HEK293 (cell line): Measurements from ENCODE around the gene COQ4.

Experiments used
- CTCF ChIA-PET: fragments of 350-600 bp; formaldehyde crosslinking; extraction: SDS; loops from one replicate; lab custom pipeline; 2021; ENCODE audit warnings: antibody characterized with exemption; lab: Yijun Ruan, JAX
- POLR2A ChIA-PET: fragments of 300-600 bp; formaldehyde crosslinking; extraction: SDS; loops from one replicate; lab custom pipeline; 2020; ENCODE audit warnings: antibody characterized with exemption, inconsistent platforms; lab: Yijun Ruan, JAX
- H3K27ac ChIP-seq: fragments of 200-500 bp; sonication (Bioruptor generic); 2 replicates; pipeline ENCODE4 v1.5.1; 2014; ENCODE audit warnings: low read depth, low read length, control low read depth, inconsistent platforms; ENCODE audit errors: extremely low read depth
- H3K36me3 ChIP-seq, 2 experiments: fragments of 200-500 bp in 1 of 2; sonication (Bioruptor generic) in 1 of 2; 1 replicate in 1 of 2; 2 replicates in 1 of 2; pipeline ENCODE4 v1.5.1; 2014 to 2017; ENCODE audit warnings: inconsistent platforms in 2 of 2, low read length in 2 of 2; ENCODE audit not compliant: control insufficient read depth in 2 of 2, insufficient read depth in 1 of 2
- H3K4me1 ChIP-seq: fragments of 200-500 bp; sonication (Bioruptor generic); 2 replicates; pipeline ENCODE4 v1.5.1; 2014; ENCODE audit warnings: mild to moderate bottlenecking, low read length, inconsistent platforms; ENCODE audit not compliant: control insufficient read depth, insufficient read depth
- H3K4me3 ChIP-seq: 2 replicates; pipeline ENCODE4 v1.5.1; 2011; ENCODE audit warnings: low read depth, mild to moderate bottlenecking, control low read depth, low read length, moderate library complexity
- H3K9me3 ChIP-seq: fragments of 200-500 bp; sonication (Bioruptor generic); 2 replicates; pipeline ENCODE4 v1.5.1; 2014; ENCODE audit warnings: low read depth, low read length, inconsistent platforms; ENCODE audit not compliant: control insufficient read depth, insufficient read depth
- CTCF ChIP-seq: fragments of 450-650 bp; formaldehyde crosslinking; IDR thresholded peaks from 2 replicates; pipeline ENCODE4 v1.5.1; 2016; ENCODE audit warnings: missing biosample characterization, missing genetic modification characterization
- GLIS1 ChIP-seq: fragments of 450-650 bp; formaldehyde crosslinking; IDR thresholded peaks from 2 replicates; pipeline ENCODE4 v1.5.1; 2016; ENCODE audit warnings: missing biosample characterization, missing genetic modification characterization
- GLIS2 ChIP-seq: fragments of 450-650 bp; formaldehyde crosslinking; IDR thresholded peaks from 2 replicates; pipeline ENCODE4 v1.5.1; 2016; ENCODE audit warnings: missing biosample characterization, missing genetic modification characterization
- HOXA7 ChIP-seq: sonication (generic); formaldehyde crosslinking; IDR thresholded peaks from 2 replicates; pipeline ENCODE4 v1.8.1; 2022; ENCODE audit warnings: missing genetic modification reagents, borderline replicate concordance
- KLF8 ChIP-seq: fragments of 450-650 bp; formaldehyde crosslinking; IDR thresholded peaks from 2 replicates; pipeline ENCODE4 v1.5.1; 2016; ENCODE audit warnings: missing biosample characterization, missing genetic modification characterization
- PATZ1 ChIP-seq: fragments of 450-650 bp; formaldehyde crosslinking; IDR thresholded peaks from 2 replicates; pipeline ENCODE4 v1.5.1; 2016; ENCODE audit warnings: missing biosample characterization, missing genetic modification characterization
- RBAK ChIP-seq: fragments of 450-650 bp; formaldehyde crosslinking; IDR thresholded peaks from 2 replicates; pipeline ENCODE4 v1.5.1; 2016; ENCODE audit warnings: missing biosample characterization, missing genetic modification characterization
- SALL2 ChIP-seq: fragments of 450-650 bp; formaldehyde crosslinking; IDR thresholded peaks from 2 replicates; pipeline ENCODE4 v1.5.0; 2017; ENCODE audit warnings: missing biosample characterization, mild to moderate bottlenecking, missing genetic modification characterization, borderline replicate concordance
- SETDB1 ChIP-seq: IDR thresholded peaks from one replicate; pipeline ENCODE4 v1.6.1; 2017; ENCODE audit warnings: mild to moderate bottlenecking, low read length, moderate library complexity, mixed read lengths; ENCODE audit not compliant: insufficient read length
- SP3 ChIP-seq: fragments of 450-650 bp; formaldehyde crosslinking; IDR thresholded peaks from 2 replicates; pipeline ENCODE4 v1.5.1; 2016; ENCODE audit warnings: missing biosample characterization, missing genetic modification characterization
- ZBTB17 ChIP-seq: fragments of 450-650 bp; formaldehyde crosslinking; IDR thresholded peaks from 2 replicates; pipeline ENCODE4 v1.5.1; 2016; ENCODE audit warnings: missing biosample characterization, missing genetic modification characterization
- ZBTB44 ChIP-seq: fragments of 450-650 bp; IDR thresholded peaks from 2 replicates; pipeline ENCODE4 v1.5.1; 2018; ENCODE audit warnings: missing biosample characterization, mild to moderate bottlenecking, missing genetic modification characterization
- ZBTB48 ChIP-seq: fragments of 450-650 bp; formaldehyde crosslinking; IDR thresholded peaks from 2 replicates; pipeline ENCODE4 v1.5.1; 2016; ENCODE audit warnings: missing biosample characterization, missing genetic modification characterization
- ZNF121 ChIP-seq: fragments of 450-650 bp; formaldehyde crosslinking; IDR thresholded peaks from 2 replicates; pipeline ENCODE4 v1.5.1; 2016; ENCODE audit warnings: missing biosample characterization, missing genetic modification characterization
- ZNF16 ChIP-seq: fragments of 450-650 bp; formaldehyde crosslinking; IDR thresholded peaks from 2 replicates; pipeline ENCODE4 v1.5.1; 2016; ENCODE audit warnings: low read depth, missing biosample characterization, missing genetic modification characterization
- ZNF274 ChIP-seq, 2 experiments: fragments of 200-500 bp in 1 of 2; fragments of 450-650 bp in 1 of 2; sonication (Bioruptor generic) in 1 of 2; formaldehyde crosslinking in 1 of 2; IDR thresholded peaks; 2 replicates each; pipeline versions ENCODE4 v1.5.1 to v1.6.1; 2014 to 2016; ENCODE audit warnings: borderline replicate concordance in 1 of 2, inconsistent platforms in 1 of 2, low read length in 1 of 2, missing biosample characterization in 1 of 2, missing genetic modification characterization in 1 of 2
- ZNF404 ChIP-seq: fragments of 450-650 bp; formaldehyde crosslinking; IDR thresholded peaks from 2 replicates; pipeline ENCODE4 v1.5.1; 2017; ENCODE audit warnings: missing biosample characterization, missing genetic modification characterization
- ZNF529 ChIP-seq: fragments of 450-650 bp; formaldehyde crosslinking; IDR thresholded peaks from 2 replicates; pipeline ENCODE4 v1.5.1; 2017; ENCODE audit warnings: missing genetic modification characterization, missing biosample characterization; ENCODE audit not compliant: insufficient replicate concordance
- ZNF558 ChIP-seq: fragments of 450-650 bp; formaldehyde crosslinking; IDR thresholded peaks from 2 replicates; pipeline ENCODE4 v1.5.1; 2016; ENCODE audit warnings: missing biosample characterization, missing genetic modification characterization
- ZNF654 ChIP-seq: fragments of 450-650 bp; formaldehyde crosslinking; IDR thresholded peaks from 2 replicates; pipeline ENCODE4 v1.5.1; 2016; ENCODE audit warnings: low read depth, missing biosample characterization, missing genetic modification characterization
- ZNF658 ChIP-seq: fragments of 450-650 bp; formaldehyde crosslinking; IDR thresholded peaks from 2 replicates; pipeline ENCODE4; 2016; ENCODE audit warnings: missing biosample characterization, missing genetic modification characterization
- ZNF701 ChIP-seq: fragments of 450-650 bp; formaldehyde crosslinking; IDR thresholded peaks from 2 replicates; pipeline ENCODE4 v1.5.1; 2016; ENCODE audit warnings: missing biosample characterization, missing genetic modification characterization
- ZNF792 ChIP-seq: fragments of 450-650 bp; formaldehyde crosslinking; IDR thresholded peaks from 2 replicates; pipeline ENCODE4 v1.5.1; 2016; ENCODE audit warnings: missing biosample characterization, missing genetic modification characterization

COQ4 gene

GRCh38 chr9:128341435-128341849 lies 18.8 kb downstream of the COQ4 start:
- ChIA-PET CTCF (interaction anchor here (0.6 to 2.0 kb wide), 28 partner anchors 12 to 585 kb away, joined by 3 to 14 read pairs (median 4); partner anchors contain the start of genes CERCAM and URM1), POLR2A (interaction anchor here (0.6 to 1.1 kb wide), 6 partner anchors 8 to 148 kb away, joined by 3 to 6 read pairs (median 4); no protein-coding TSS in a partner anchor)
- Histone ChIP-seq H3K4me1 (no peaks in the 10 kb centered on the region), H3K27ac (peak overlapping the region; percentile 51; the same call in 1 of the 2 replicates), H3K36me3 (peaks cover 0 to 39% of the 10 kb centered on the region in 2 experiments; a peak in 2 of 3 replicates), H3K4me3 (peak overlapping the region; percentile 81), H3K9me3 (no peaks in the 10 kb centered on the region)
- TF ChIP-seq SETDB1: no peak
- TF ChIP-seq ZNF658 (tag by site-specific recombination): no peak
- peak; percentile 42; the same call in 1 of the 2 replicates for TF ChIP-seq ZBTB48 (tag by site-specific recombination)
- TF ChIP-seq KLF8: 0 out of 2 replicates have a peak, but pooled peaks have one; percentile 13
- TF ChIP-seq ZNF529 (tag by site-specific recombination): no peak
- TF ChIP-seq SALL2 (tag by site-specific recombination): no peak
- TF ChIP-seq ZBTB44 (tag by site-specific recombination): no peak
- 0 out of 2 replicates have a peak, but pooled peaks have one; percentile 7 for TF ChIP-seq PATZ1
- TF ChIP-seq ZNF654: peak; percentile 23; the same call in 1 of the 2 replicates
- TF ChIP-seq ZNF16: no peak
- TF ChIP-seq ZNF558: no peak
- TF ChIP-seq ZNF121: no peak
- no peak for TF ChIP-seq ZNF792 (tag by site-specific recombination)
- no peak for TF ChIP-seq RBAK (tag by site-specific recombination)
- no peak for TF ChIP-seq HOXA7 (CRISPR knock-in tag)
- no peak for TF ChIP-seq ZNF274 (IDR thresholded peaks at IDR 0.05; ENCODE audit: low read length)
- no peak for TF ChIP-seq ZNF274 (tag by site-specific recombination; IDR thresholded peaks at IDR 0.05; ENCODE audit: borderline replicate concordance)
- TF ChIP-seq ZNF404: no peak
- TF ChIP-seq GLIS2: peak; percentile 18
- TF ChIP-seq ZNF701 (tag by site-specific recombination): no peak
- no peak for TF ChIP-seq SP3 (tag by site-specific recombination)
- TF ChIP-seq ZBTB17 (tag by site-specific recombination): peak; percentile 21; the same call in 1 of the 2 replicates
- TF ChIP-seq GLIS1 (tag by site-specific recombination): peak; percentile 86
- peak; percentile 35; the same call in 1 of the 2 replicates for TF ChIP-seq CTCF (tag by site-specific recombination)
